ENCODE results near the gene CARD9. TPM values are rescaled to one million over a fixed set of nuclear protein-coding genes. Genes with fewer than 3 reads are reported as not detected.

CARD9 gene
- polyA plus RNA-seq, 12 donors: 0.62 to 9.3 (median 1.0) TPM; not detected in 1

- DNase-seq: no peak
These were observed 37.2 kb downstream of the CARD9 start for GRCh38 chr9:136336156-136336870.

- no peak for DNase-seq
These were observed 37.9 kb downstream of the CARD9 start for GRCh38 chr9:136335296-136336155.

GRCh38 chr9:136334541-136334940 is 38.9 kb downstream of the CARD9 start:
- no peak for DNase-seq

- no peak for DNase-seq
These were observed 40.0 kb downstream of the CARD9 start for GRCh38 chr9:136333486-136333885.

GRCh38 chr9:136333045-136333444 is 40.4 kb downstream of the CARD9 start:
- no peak for DNase-seq

GRCh38 chr9:136332482-136332983 is 40.9 kb downstream of the CARD9 start:
- no peak for DNase-seq

- no peak for DNase-seq
These were observed 41.6 kb downstream of the CARD9 start for GRCh38 chr9:136331556-136332481.

GRCh38 chr9:136331030-136331429 is 42.4 kb downstream of the CARD9 start:
- DNase-seq: no peak

- no peak for DNase-seq
These were observed 43.0 kb downstream of the CARD9 start for GRCh38 chr9:136330406-136330990.

- no peak for DNase-seq
These were observed 43.6 kb downstream of the CARD9 start for GRCh38 chr9:136329636-136330405.

- no peak for DNase-seq
These were observed 44.2 kb downstream of the CARD9 start for GRCh38 chr9:136329211-136329627.

GRCh38 chr9:136328622-136329041 is 44.8 kb downstream of the CARD9 start:
- no peak for DNase-seq

GRCh38 chr9:136328011-136328621 is 45.4 kb downstream of the CARD9 start:
- no peak for DNase-seq

- no peak for DNase-seq
These were observed 46.0 kb downstream of the CARD9 start, which contains the start of gene GPSM1 for GRCh38 chr9:136327304-136327974. TSS of gene GPSM1 (plus strand) at chr9:136327539. CDS start at chr9:136327696, 157 bp downstream.

- DNase-seq: no peak
These were observed 46.6 kb downstream of the CARD9 start for GRCh38 chr9:136326761-136327303.

- no peak for DNase-seq
These were observed 47.3 kb downstream of the CARD9 start for GRCh38 chr9:136326061-136326760.

- no peak for DNase-seq
These were observed 48.1 kb downstream of the CARD9 start for GRCh38 chr9:136325358-136325757.
